GM12875 (cell line): ENCODE measurements around the gene NUF2.
"Not testable (repeated sequence)": the region's sequence is repeated elsewhere in the genome, so short reads cannot be mapped to it uniquely, and the experiment has no call there.

ENCODE experiments used
- H3K4me3 ChIP-seq: one replicate; pipeline ENCODE4 v1.5.1; 2011; ENCODE audit warnings: low read depth, low read length, control low read depth
- CTCF ChIP-seq: IDR thresholded peaks from 2 replicates; pipeline ENCODE4 v1.5.1; 2011; ENCODE audit warnings: low read depth, mild to moderate bottlenecking, control low read depth, inconsistent platforms, low read length, moderate library complexity, borderline replicate concordance; ENCODE audit not compliant: insufficient read depth

Gene NUF2

GRCh38 chr1:163321311-163322305 is at the start of gene NUF2:
Gene NUF2, plus strand, starts transcription at chr1:163321954. Its CDS starts 4,098 bp downstream, at chr1:163326052.
- no peak for TF ChIP-seq CTCF
- H3K4me3 ChIP-seq, result peak within 1 kb of the TSS; percentile 77

- no peak for TF ChIP-seq CTCF
- no peak overlapping the region for H3K4me3 ChIP-seq
Measured at GRCh38 chr1:163273766-163274441, 47.9 kb upstream of the NUF2 start.

- H3K4me3 ChIP-seq, result no peak overlapping the region
- TF ChIP-seq CTCF, result no peak
Measured at GRCh38 chr1:163275222-163275621, 46.5 kb upstream of the NUF2 start.

GRCh38 chr1:163278602-163279001 is 43.2 kb upstream of the NUF2 start:
- no peak overlapping the region for H3K4me3 ChIP-seq
- TF ChIP-seq CTCF, result no peak

- H3K4me3 ChIP-seq, result not testable (repeated sequence)
Measured at GRCh38 chr1:163284867-163285266, 36.9 kb upstream of the NUF2 start.

- H3K4me3 ChIP-seq, result no peak overlapping the region
- TF ChIP-seq CTCF, result no peak
Measured at GRCh38 chr1:163290025-163290640, 31.6 kb upstream of the NUF2 start.

GRCh38 chr1:163291461-163291860 is 30.3 kb upstream of the NUF2 start:
- no peak for TF ChIP-seq CTCF
- no peak overlapping the region for H3K4me3 ChIP-seq

- H3K4me3 ChIP-seq, result not testable (repeated sequence)
Measured at GRCh38 chr1:163292153-163292552, 29.6 kb upstream of the NUF2 start.

- not testable (repeated sequence) for H3K4me3 ChIP-seq
Measured at GRCh38 chr1:163293497-163293896, 28.3 kb upstream of the NUF2 start.
